GM21367 (cell line): ENCODE data around the gene RCC2.
"Not testable (repeated sequence)": the region's sequence is repeated elsewhere in the genome, so short reads cannot be mapped to it uniquely, and the experiment has no call there.

Experiments
- ATAC-seq: cut with Tn5 transposase; IDR thresholded peaks from one replicate; pipeline ENCODE4 v1.9.1; 2021; ENCODE audit not compliant: unreplicated experiment

Gene RCC2

DNA sequence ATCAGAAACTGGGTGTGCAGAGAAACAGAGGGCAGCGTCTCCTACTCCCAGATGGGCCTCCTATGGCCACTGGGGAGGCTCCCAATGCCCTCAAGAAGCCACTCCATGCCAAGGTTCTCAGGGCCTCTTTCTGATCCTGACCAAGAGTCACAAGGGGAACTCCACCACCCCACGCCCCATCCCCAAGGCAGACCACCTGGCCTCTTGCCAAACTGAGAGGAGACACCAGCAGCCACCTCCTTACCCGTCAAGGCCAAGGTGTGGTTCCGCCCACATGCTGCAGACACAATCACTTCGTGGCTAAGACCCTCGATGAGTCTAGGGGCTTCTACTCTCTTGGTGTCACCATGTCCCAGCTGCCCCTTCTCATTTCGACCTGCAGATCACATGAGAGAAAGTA is 17.0 kb downstream of the RCC2 start:
- no peak for ATAC-seq

DNA sequence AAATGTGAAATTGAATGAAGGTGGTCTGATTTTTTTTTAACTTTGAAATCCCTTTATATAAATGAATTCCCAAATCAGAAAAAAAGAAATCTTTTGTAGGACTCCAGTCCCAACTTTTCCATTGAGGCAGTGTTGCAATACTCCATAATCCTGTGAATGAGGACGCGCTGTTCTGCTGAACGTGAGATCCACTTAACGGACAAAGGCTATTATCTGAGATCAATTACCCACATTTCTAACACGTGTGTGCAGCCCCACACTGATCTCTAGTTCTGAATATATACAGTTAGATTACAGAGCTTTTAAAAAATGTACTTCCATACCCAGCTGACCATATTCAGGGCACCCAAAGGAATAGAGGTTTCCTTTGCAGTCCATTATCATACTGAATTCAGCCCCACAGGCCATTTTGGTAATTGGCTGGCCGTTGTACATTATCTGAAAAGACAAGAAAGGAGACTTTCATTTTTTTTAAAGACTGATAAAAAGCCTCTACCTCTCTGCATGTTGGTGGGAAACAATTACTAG is 19.0 kb downstream of the RCC2 start:
- no peak for ATAC-seq

DNA sequence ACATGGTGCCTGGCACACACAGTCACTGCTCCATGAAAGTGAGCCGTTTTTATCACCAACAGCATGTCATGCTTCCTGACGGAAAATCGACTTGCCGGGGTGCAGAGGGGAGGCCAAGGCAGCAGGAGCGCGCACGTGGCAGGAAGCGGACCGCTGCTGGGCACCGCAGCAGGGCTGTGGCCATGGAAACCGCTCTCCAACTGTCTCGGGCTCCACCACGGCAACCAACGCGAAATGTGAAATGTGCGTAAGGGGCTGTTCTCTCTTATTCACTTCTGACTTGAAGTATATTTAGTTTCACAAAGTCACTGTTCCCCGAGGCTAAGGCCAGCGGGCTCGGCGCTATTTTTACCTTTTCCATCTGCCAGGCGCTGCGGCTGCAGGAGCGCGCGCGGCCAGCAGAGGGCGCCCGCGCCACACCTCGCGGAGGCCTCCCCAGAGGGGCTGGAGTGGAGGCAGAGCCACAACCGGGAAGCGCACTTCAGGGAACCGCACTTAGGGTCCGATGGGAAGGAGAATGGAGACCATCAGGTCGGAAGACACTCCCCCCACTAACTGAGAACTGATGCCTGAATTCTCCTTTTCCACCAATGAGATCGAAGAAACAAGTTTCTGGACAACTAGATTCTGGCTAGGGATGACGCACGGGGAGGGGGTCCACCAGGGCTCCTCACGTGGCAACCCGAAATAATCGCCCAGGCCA is 19.7 kb downstream of the RCC2 start:
- no peak for ATAC-seq

DNA sequence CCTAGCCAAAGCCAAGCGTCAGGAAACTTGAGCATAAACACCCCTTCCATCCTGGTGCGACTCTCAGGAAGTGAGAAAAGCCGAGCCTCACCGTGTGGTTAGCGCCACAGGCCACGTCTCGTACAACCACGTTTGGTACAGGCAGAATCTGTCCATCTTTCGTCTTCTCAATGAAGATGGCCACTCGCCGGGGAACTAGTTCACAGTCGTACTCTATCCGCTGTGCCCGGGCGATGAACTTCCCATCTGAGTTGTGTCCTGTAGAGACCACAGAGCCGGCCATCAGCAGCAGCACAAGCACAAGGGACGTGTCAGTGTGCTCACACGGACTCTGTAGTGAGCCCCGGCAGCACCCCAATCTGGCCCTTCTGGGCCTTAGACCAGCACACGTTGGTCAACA is 23.1 kb downstream of the RCC2 start:
- ATAC-seq: no peak

DNA sequence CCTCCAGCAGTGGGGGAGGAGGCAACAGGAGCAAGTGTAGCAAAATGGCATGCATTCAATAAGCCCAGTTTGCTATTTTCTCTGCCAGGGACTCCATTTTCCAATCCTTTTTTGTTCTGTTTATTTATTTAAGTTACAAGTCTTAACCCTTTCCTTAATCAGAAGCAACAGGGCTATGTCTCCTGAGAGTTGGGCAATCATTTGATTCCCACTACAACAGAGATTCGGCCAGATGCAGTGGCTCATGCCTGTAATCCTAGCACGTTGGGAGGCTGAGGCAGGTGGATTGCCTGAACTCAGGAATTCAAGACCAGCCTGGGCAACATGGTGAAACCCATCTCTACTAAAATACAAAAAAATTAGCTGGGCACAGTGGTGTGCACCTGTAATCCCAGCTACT is 25.5 kb downstream of the RCC2 start:
- no peak for ATAC-seq

DNA sequence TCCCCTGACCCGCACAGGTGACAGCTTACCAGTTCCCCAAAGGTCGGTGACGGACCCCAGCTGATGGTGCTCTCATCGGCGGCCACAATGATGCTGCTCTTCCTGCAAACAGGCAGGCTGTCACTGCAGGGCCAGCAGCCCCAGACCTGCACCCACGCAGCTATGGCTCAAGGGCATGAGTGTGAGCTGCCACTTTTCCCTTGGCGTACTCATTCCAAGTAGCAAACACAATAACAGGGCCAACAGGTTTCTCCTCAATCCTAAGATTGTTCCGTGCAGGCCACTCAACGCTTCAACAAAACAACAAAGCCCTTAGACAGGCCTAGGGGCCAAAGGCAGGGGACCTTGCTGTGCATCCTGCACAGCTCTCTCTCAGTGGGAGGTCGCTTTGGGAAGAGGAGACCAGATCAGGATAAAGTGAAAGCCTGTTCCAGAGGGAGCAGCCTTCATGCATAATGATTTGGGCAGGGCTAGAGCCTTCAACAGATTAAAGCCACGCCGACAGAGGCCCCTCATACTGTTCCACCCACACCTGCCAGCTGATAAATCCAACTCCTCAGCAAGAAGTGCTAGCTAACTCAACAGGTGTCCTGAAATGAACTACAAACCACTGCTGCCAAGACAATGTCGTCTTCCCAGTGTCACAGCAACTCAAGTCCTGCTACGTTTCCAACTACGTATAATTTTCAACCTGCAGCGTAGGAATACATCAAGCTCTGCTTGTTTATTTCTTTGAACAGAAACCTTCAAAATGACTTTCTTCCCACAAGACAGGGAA is 27.2 kb downstream of the RCC2 start:
- no peak for ATAC-seq

DNA sequence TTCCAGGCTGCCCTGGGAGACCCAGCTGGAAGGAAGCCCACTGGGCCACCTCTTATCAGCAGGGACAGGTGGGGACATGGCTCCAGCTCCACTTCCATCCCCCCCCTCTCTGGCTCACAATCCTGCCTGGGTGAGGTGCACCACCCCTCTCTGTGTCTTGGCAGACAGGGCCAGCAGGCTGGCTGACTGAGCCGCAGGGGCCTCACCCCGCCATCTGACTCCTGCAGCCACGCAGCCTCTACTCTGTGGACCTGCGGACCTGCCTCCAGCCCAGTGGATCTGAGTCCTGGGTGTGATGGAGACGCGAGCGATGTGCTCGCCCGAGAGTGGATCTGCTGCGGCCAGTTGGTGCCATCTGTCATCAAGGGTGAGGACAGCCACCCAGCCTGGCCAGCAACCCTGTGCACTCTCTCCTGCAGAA is 30.1 kb downstream of the RCC2 start:
- no peak for ATAC-seq

DNA sequence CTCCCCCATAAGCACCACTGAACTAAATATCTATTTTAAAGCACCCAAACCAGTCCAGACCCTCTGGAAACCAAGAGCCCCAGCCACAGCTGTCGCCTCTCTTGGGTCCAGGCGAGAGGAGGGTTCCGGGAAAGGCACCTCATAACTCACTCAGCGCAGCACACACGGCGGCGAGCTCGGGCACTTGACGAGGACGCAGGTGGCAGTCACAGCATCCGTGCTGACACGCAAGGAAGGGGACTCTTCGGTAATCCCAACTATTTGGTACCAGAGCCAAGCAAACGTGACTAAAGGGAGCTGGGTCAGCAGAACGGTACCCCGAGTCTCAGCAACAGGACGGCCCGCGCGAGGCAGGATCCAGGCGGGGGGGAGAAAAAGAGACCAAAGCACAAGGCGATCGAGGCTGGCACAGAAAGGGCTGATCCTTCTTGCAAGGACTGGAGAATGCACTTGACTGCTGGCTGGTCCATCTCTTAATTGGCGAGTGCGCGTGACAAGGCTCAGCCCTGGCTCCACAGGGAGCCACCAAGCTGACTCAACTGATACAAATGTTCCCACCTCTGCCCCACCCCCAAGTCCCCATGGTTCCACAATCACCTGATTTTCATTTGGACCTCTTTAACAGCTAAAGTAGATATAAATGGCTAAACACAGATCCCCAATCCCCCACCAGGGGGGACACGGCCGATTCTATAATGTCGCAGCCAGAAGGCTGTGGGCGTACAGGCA is 31.5 kb downstream of the RCC2 start:
- not testable (repeated sequence) for ATAC-seq

DNA sequence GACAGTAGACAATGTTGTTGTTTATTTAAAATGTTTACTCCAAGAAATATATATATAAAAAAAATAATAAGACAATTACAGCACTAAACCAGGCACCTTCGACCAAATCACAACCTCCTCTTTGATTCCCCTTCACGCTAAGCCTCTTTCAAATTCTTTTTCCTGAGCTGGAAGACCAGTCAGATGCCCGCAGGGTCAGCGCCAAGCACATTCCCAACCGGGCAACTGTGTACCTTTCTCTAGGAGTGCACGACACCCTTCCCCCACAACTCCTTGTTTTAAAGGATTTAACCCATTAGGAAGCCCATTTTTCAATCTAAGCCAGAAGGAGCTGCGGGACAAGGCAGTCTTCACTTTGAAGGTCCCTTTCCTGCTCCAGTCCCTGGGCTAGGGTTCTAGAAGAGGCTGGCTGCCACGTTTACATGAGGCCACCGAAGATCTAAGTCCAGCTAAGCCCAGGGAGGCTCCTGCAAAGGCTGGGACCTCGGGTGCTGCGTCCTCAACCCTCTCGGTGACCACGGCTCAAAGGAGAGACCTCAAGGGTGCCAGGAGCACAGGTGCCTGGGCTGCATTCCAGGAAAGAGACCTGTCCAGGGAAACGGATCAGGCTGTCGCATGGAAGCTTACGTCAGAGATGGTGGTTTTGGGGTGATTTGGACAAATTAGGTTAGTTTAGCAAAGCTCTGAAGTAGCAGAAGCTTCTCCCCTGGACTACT is 32.6 kb downstream of the RCC2 start:
- not testable (repeated sequence) for ATAC-seq

DNA sequence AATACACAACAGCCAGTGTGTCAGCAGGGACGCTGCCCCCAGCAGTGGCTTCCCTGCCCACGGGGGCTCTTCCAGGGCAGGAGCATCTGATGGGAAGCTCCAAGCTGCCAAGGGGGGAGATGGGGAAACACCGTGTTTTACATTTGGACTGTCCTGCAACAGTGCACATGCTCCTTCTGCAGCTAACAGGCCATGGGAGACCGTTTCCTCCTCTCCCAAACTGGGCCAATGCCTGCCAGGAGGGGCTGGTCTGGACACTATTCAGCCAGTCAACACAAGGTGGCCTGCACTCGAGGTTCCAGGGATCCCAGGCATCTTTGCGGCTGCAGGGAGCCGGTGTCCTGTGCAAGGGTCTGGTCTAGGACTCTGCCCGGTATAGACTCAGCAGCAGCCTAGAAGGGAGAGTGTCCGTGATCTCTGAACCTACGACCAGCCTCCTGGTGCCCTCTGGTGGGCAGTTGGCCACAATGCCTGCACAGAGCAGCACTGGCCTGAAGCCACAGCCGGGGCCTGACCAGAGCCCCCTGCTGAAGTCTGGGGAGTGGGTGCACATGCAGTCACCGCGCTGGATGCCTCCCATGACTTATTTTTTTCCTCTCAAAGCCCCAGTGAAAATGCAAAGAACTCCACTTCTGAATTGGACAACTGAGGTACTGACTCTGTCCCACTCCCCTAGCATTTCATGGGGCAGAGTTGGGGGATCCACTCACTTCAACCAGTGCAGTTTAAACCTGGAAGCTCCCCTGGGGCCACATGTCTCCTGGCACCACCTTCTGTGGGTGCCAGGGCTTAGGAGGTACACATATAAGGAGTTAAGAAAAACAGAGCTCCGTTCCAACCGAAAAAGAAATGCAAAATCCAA is 33.3 kb downstream of the RCC2 start:
- no peak for ATAC-seq

DNA sequence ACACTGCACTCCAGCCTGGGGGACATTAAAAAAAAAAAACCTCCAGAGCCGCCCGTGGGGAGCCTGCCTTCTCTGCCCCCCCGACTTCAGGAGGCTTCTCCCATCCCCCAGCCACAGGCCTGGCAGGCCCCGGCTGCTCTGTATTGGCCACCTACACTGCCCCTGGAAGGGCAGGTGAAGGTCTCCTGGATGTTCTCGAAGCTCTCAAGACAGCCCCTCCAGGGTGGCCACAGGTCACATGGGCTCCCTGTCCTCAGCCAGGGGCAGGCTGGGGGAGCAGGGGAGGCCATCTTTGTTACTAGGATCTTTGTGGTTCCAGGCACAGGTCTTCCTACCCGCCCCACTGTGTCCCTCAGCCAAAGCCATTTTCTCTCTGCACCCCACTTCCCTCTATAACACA is 34.7 kb downstream of the RCC2 start:
- ATAC-seq: no peak

DNA sequence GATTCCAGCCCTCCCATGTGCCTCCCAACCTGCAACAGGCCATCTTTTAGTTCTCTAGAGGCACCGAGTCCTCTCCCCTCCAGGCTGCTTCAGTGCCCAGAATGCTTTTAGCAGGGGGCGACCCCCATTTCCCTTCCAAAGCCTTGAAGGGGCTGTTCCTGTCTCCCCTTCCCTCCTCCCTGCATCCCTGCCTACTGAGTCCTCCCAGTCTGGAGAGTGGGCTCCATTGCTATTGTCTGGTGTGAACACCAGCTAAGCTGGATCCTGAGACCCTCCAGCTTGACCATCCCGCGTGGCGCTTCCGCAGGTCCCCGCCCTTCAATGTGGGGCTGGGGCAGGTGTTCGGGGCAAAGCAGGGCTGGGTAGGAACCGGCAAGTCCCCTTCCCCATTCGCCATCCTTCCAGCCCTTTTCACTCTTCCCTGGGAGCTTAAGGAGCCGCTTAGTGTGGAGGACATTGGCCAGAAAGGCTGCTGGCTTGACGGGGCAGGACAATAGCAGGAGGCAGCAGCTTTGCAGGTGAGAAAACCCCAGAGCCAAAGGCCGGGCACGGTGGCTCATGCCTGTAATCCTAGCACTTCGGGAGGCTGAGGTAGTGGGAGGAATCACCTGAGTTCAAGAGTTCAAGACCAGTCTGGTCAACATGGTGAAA is 35.3 kb downstream of the RCC2 start:
- no peak for ATAC-seq

DNA sequence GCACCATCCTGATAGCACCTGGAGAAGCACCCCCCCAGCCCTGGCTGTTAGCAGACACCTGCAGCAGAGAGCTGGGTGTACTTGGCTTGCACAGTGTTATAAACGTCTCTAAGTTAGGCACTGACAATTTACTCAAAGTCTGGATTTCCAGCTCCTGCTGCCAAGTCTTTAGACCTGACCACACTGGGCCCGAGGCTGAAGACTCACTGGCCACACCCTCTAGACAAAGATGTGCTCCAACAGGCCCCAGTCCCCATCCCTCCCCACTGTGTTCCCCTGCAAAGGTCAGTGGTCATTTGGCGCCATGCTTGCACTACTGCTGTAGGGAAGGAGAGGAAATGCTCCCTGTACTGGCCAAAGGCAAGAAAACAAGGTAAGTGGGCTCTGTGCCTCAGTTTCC is 36.4 kb downstream of the RCC2 start:
- ATAC-seq: no peak

DNA sequence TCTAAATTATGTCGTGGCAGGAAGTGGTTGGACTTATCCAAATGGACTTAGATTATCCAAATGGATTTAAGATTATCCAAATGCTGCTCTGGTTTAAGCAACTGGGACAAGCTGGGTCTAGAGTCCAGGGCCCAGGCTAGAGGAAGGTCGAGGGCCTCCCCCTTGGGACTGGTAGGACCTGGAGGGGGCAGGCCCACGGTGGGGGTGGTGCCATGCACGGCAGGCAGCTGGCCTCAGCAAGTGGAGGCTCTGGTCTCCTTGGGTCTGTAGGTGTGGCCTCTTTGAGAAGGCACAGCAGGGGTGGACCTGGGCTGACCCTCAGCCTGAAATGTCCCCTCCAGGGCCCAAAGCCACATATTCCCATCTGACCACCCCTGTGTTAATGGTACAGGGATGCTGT is 37.6 kb downstream of the RCC2 start:
- no peak for ATAC-seq

DNA sequence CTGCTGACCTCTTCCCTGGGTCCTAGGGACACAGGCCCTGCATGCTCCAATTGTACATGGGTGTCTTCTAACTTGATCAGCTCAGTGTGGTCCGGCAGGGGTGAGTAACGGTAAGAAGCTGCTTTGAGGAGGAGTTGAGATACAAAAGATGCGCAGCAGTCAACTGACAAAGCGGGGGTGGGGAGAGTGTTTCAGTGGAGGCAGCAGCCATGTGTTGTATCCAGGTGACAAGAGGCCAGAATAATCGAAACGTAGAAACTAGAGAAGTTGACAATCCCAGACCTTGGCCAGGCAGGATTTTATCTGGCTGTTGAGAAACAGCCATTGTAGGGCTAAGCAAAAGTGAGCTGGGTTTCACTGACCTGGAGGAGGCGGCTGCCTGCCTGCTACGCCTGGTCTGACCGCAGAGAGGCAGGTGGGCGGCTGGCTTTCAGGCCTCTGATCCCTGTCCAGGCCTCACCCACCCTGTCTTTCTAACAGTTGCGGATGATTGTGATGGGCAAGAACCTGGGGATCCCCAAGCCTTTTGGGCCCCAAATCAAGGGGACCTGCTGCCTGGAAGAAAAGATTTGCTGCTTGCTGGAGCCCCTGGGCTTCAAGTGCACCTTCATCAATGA is 38.6 kb downstream of the RCC2 start:
- no peak for ATAC-seq

DNA sequence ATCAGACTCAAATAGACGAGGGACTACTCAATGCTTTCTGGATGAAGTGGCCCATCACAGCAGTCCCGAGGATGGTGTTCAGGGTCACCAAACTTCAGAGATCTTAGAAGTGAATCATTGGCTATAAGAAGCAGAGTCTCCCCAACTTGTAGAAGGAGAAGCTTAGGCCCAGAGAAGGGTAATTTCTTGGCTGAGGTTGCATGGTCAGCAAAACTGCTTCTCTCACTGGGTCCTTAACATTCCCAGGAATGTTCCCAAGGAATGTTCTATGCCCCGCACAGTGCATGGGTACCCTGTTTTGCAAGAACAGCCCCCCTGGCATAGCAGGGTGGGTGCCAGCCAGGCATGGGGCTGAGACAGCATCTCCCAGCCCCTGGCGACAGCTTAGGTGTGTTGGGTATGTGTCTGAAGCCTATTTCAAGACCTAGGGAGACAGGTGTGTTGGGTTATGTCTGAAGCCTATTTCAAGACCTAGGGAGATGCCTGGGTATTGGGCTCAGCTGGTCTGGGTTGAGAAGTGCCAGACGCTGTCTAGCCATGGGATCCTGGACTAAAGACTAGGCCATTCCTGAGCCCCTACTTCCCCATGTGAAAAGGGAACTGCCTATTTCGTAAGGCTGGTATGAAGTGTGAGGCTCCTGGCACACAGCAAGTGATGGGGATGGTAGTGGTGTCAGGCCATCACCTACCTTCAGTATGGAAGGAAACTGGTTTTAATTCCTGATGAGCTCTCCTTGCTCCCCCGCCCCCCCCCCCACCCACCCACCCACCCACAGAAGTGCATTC is 41.4 kb downstream of the RCC2 start:
- no peak for ATAC-seq

DNA sequence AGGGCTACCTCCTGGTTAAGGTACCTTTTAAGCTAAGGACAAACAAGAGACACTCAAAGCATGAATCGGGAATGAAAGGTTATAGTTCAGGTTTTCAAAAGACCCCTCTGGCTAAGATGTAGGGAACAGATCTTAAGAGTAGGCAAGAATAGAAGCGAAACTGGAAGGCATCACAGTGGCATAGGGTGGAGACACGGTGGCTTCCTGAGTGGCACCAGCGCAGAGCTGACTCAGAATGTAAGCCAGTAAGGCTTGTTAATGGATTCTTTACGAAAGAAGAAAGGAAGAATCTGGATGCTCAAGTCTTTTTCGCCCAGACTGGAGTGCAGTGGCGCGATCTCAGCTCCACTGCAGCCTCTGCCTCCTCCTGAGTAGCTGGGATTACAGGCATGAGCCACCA is 46.2 kb downstream of the RCC2 start:
- ATAC-seq: no peak

DNA sequence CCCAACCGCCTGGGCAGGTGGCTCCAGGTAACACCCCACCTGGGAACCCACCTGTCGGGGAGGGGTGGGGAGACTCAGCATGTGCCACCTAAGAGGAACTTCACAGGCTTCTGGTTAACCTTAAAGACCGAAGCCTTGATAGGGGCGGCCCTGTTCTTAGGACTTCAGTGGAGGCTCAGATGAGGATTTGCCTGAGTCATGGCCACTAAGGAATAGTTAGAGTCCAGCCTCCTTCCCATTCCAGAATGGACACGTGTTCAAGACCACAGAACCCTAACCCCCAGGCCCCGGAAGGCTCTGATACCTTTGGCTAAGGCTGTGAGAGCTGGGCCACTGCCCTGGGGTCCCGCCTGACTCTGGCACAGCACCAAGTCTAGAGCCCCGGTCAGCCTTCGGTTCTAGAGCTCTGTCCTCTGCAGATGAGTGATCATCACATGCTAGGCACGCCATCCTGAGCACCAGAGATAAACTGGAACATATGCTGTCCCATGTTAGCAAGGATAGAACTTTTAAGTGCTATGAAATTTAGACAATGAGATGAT is 47.2 kb downstream of the RCC2 start:
- no peak for ATAC-seq
